SK-N-SH (cell line): ENCODE measurements around the gene CD2AP. TPM values are rescaled to one million over a fixed set of nuclear protein-coding genes. Genes with fewer than 3 reads are reported as not detected.

Source experiments
- CTCF ChIA-PET: fragments of 300-600, 350-600 bp; formaldehyde crosslinking; extraction: SDS; loops from one replicate; lab custom pipeline; 2021; lab: Yijun Ruan, JAX
- POLR2A ChIA-PET: fragments of 350-600 bp; sonication (Branson Sonifier 250); formaldehyde crosslinking; extraction: SDS; loops from one replicate; lab custom pipeline; 2020; ENCODE audit warnings: antibody characterized with exemption, inconsistent platforms; lab: Yijun Ruan, JAX
- DNase-seq: peaks from one replicate; pipeline ENCODE4 v3.0.0; 2012
- H2AFZ ChIP-seq: fragments of 200-600 bp; sonication (generic); 2 replicates; pipeline ENCODE4 v1.8.1; 2016; ENCODE audit warnings: antibody characterized with exemption, mild to moderate bottlenecking, low read depth
- H3F3A ChIP-seq: fragments of 200-600 bp; sonication (generic); replicated peaks from 2 replicates; pipeline ENCODE3; 2016; ENCODE audit warnings: antibody characterized with exemption, mild to moderate bottlenecking; ENCODE audit not compliant: insufficient read depth
- H3K27ac ChIP-seq, 2 experiments: fragments of 200-500 bp in 1 of 2; fragments of 200-600 bp in 1 of 2; sonication (Bioruptor generic) in 1 of 2; sonication (generic), shearing (Covaris generic) in 1 of 2; 2 replicates each; pipeline versions ENCODE4 v1.5.1 to v1.6.1; 2014 to 2016; ENCODE audit warnings: low read depth in 2 of 2, inconsistent platforms in 1 of 2, low read length in 1 of 2, mild to moderate bottlenecking in 1 of 2, mixed read lengths in 1 of 2
- H3K27me3 ChIP-seq: fragments of 200-600 bp; sonication (generic), shearing (Covaris generic); 2 replicates; pipeline ENCODE4 v1.6.1; 2016; ENCODE audit warnings: mixed run types; ENCODE audit not compliant: insufficient read depth
- H3K36me3 ChIP-seq, 2 experiments: fragments of 200-500 bp in 1 of 2; fragments of 200-600 bp in 1 of 2; sonication (Bioruptor generic) in 1 of 2; sonication (generic) in 1 of 2; replicated peaks in 1 of 2; 2 replicates each; pipeline versions ENCODE3 to v1.5.1; 2014 to 2016; ENCODE audit warnings: low read length in 1 of 2, mild to moderate bottlenecking in 1 of 2; ENCODE audit not compliant: insufficient read depth in 2 of 2, control insufficient read depth in 1 of 2
- H3K4me1 ChIP-seq, 2 experiments: fragments of 200-500 bp in 1 of 2; fragments of 200-600 bp in 1 of 2; sonication (Bioruptor generic) in 1 of 2; sonication (generic), shearing (Covaris generic) in 1 of 2; 2 replicates each; pipeline versions ENCODE4 v1.5.1 to v1.6.1; 2014 to 2016; ENCODE audit warnings: low read depth in 1 of 2, low read length in 1 of 2, mixed run types in 1 of 2; ENCODE audit not compliant: insufficient read depth in 2 of 2, control insufficient read depth in 1 of 2
- H3K4me2 ChIP-seq: fragments of 200-600 bp; sonication (generic), shearing (Covaris generic); 2 replicates; pipeline ENCODE4 v1.6.1; 2017; ENCODE audit warnings: mixed run types
- H3K4me3 ChIP-seq, 2 experiments: fragments of 200-500 bp in 1 of 2; fragments of 200-600 bp in 1 of 2; sonication (Bioruptor generic) in 1 of 2; sonication (generic), shearing (Covaris generic) in 1 of 2; 2 replicates each; pipeline versions ENCODE4 v1.5.1 to v1.8.1; 2014 to 2016; ENCODE audit warnings: low read depth in 2 of 2, inconsistent platforms in 1 of 2, low read length in 1 of 2, mild to moderate bottlenecking in 1 of 2, mixed read lengths in 1 of 2, moderate library complexity in 1 of 2
- H3K79me2 ChIP-seq: fragments of 200-600 bp; sonication (generic); 2 replicates; pipeline ENCODE4 v1.8.1; 2017; ENCODE audit warnings: mild to moderate bottlenecking; ENCODE audit not compliant: insufficient read depth
- H3K9ac ChIP-seq: fragments of 200-600 bp; sonication (generic); 2 replicates; pipeline ENCODE4 v1.6.1; 2017; ENCODE audit warnings: mixed run types
- H3K9me2 ChIP-seq: fragments of 200-600 bp; sonication (generic); 2 replicates; pipeline ENCODE4 v1.6.1; 2017; ENCODE audit warnings: mixed run types
- H3K9me3 ChIP-seq: fragments of 200-600 bp; sonication (generic); 2 replicates; pipeline ENCODE4 v1.6.1; 2017; ENCODE audit warnings: mixed run types, mild to moderate bottlenecking, moderate library complexity
- H4K20me1 ChIP-seq: fragments of 200-600 bp; sonication (generic); 2 replicates; pipeline ENCODE4 v1.6.1; 2017; ENCODE audit warnings: mild to moderate bottlenecking, mixed run types; ENCODE audit not compliant: insufficient read depth
- GABPA ChIP-seq: IDR thresholded peaks from 2 replicates; pipeline ENCODE4 v1.4.0; 2012; ENCODE audit warnings: low read depth, mild to moderate bottlenecking
- GATA2 ChIP-seq: sonication (generic); formaldehyde crosslinking; IDR thresholded peaks from 2 replicates; pipeline ENCODE4 v1.5.0; 2020; ENCODE audit warnings: mild to moderate bottlenecking, missing genetic modification reagents
- IRF3 ChIP-seq: fragments of 150-350 bp; IDR thresholded peaks from 2 replicates; pipeline ENCODE4 v1.6.1; 2016; ENCODE audit warnings: mild to moderate bottlenecking, low read depth, low read length
- NFIC ChIP-seq: IDR thresholded peaks from 2 replicates; pipeline ENCODE4 v1.4.0; 2012; ENCODE audit warnings: borderline replicate concordance
- RCOR1 ChIP-seq: fragments of 150-350 bp; IDR thresholded peaks from 2 replicates; pipeline ENCODE4 v1.6.1; 2017; ENCODE audit warnings: antibody characterized with exemption, low read length
- REST ChIP-seq: IDR thresholded peaks from 2 replicates; pipeline ENCODE4 v1.6.1; 2012; ENCODE audit warnings: mild to moderate bottlenecking, low read depth, low read length, moderate library complexity
- RXRA ChIP-seq: IDR thresholded peaks from 2 replicates; pipeline ENCODE4 v1.4.0; 2012; ENCODE audit warnings: low read depth, mild to moderate bottlenecking, borderline replicate concordance
- SIN3A ChIP-seq: IDR thresholded peaks from 2 replicates; pipeline ENCODE4 v1.6.1; 2012; ENCODE audit warnings: low read depth, mild to moderate bottlenecking, low read length, moderate library complexity, borderline replicate concordance
- SMC3 ChIP-seq: IDR thresholded peaks from 2 replicates; pipeline ENCODE4 v1.6.1; 2012; ENCODE audit warnings: low read depth, low read length, improper control_type of control experiment
- USF1 ChIP-seq: IDR thresholded peaks from 2 replicates; pipeline ENCODE4 v1.4.0; 2012; ENCODE audit warnings: low read depth, borderline replicate concordance
- ZBTB33 ChIP-seq: IDR thresholded peaks from 2 replicates; pipeline ENCODE4 v1.4.0; 2012; ENCODE audit warnings: low read depth, borderline replicate concordance
- WGBS: methylation state at CpG from one replicate; pipeline ENCODE4 v1.1.6; 2017; ENCODE audit warnings: low lambda C conversion rate; 5-methylcytosine and 5-hydroxymethylcytosine counted together
- polyA plus RNA-seq, 3 experiments: library from polyadenylated mRNA; depleted of rRNA; stranded (reverse); fragments of >200 nt; gene quantifications; 2 replicates each; pipeline ENCODE4 v1.2.3, GENCODE V29; 2012

The CD2AP gene
- polyA plus RNA-seq, 1 of the 3 experiments (the other 2 are of a cell fraction): 1.6 TPM

- H3K27ac ChIP-seq: peak overlapping the region in 1 of 2 experiments; percentile 47; a peak in 1 of 4 replicates
- no peaks in the 10 kb centered on the region; the same call in 1 of the 2 replicates for H3K9me2 ChIP-seq
- peaks cover 26% of the 10 kb centered on the region for H4K20me1 ChIP-seq
- CTCF ChIA-PET: no interaction called here
- H3K9me3 ChIP-seq: no peaks in the 10 kb centered on the region; the same call in 1 of the 2 replicates
- TF ChIP-seq ZBTB33: no peak
- no peak for TF ChIP-seq USF1
- TF ChIP-seq SMC3: no peak
- no peak for TF ChIP-seq RXRA
- no peak for TF ChIP-seq RCOR1
- TF ChIP-seq GABPA: no peak
- TF ChIP-seq SIN3A: no peak
- no peak for TF ChIP-seq IRF3
- no peak for TF ChIP-seq REST
- TF ChIP-seq NFIC: no peak
- no peak for TF ChIP-seq GATA2 (CRISPR knock-in tag)
- H3F3A ChIP-seq: peaks cover 7% of the 10 kb centered on the region
- no peak for DNase-seq
- H2AFZ ChIP-seq: peak overlapping the region; percentile 100
- no peaks in the 10 kb centered on the region for H3K36me3 ChIP-seq
- peak overlapping the region; percentile 86 to 92 for H3K4me3 ChIP-seq
- peak overlapping the region; percentile 84 for H3K4me2 ChIP-seq
- POLR2A ChIA-PET: no interaction called here
- H3K4me1 ChIP-seq: peaks cover 0 to 3% of the 10 kb centered on the region in 2 experiments; a peak in 2 of 4 replicates
- WGBS: 23% methylated on average over 13 of the region's 21 CpGs
- peaks cover 39% of the 10 kb centered on the region for H3K79me2 ChIP-seq
- no peaks in the 10 kb centered on the region for H3K27me3 ChIP-seq
- H3K9ac ChIP-seq: peak overlapping the region; percentile 92
Measured at GRCh38 chr6:47476781-47477496, 650 bp upstream of the CD2AP start.
